Measurements from ENCODE around the gene CDKL2. TPM values are rescaled to one million over a fixed set of nuclear protein-coding genes. Genes with fewer than 3 reads are reported as not detected.
"Not testable (repeated sequence)": the region's sequence is repeated elsewhere in the genome, so short reads cannot be mapped to it uniquely, and the experiment has no call there.

The CDKL2 gene
- total RNA-seq, 2 donors from 2014 or later: 2.7 TPM; not detected in 1

- H3K9me3 ChIP-seq: no peaks in the 10 kb centered on the region
- H3K27me3 ChIP-seq (replicated peaks; ENCODE audit: insufficient read depth): no peaks in the 10 kb centered on the region
- no peak for DNase-seq (ENCODE audit: low spot score)
- no peaks in the 10 kb centered on the region for H3K4me1 ChIP-seq (replicated peaks)
- intact Hi-C loops (cut with DNase I): no loop called here
- H3K27ac ChIP-seq: no peak overlapping the region
- no peak for TF ChIP-seq POLR2A (IDR thresholded peaks at IDR 0.05)
- no peak for TF ChIP-seq POLR2AphosphoS5 (IDR thresholded peaks at IDR 0.05)
- WGBS: 75% methylated on average over 2 of the region's 2 CpGs
- no peaks in the 10 kb centered on the region for H3K36me3 ChIP-seq
- H3K4me3 ChIP-seq: no peak overlapping the region
These were observed 81.3 kb downstream of the CDKL2 start for GRCh38 chr4:75549019-75549418.

DNA sequence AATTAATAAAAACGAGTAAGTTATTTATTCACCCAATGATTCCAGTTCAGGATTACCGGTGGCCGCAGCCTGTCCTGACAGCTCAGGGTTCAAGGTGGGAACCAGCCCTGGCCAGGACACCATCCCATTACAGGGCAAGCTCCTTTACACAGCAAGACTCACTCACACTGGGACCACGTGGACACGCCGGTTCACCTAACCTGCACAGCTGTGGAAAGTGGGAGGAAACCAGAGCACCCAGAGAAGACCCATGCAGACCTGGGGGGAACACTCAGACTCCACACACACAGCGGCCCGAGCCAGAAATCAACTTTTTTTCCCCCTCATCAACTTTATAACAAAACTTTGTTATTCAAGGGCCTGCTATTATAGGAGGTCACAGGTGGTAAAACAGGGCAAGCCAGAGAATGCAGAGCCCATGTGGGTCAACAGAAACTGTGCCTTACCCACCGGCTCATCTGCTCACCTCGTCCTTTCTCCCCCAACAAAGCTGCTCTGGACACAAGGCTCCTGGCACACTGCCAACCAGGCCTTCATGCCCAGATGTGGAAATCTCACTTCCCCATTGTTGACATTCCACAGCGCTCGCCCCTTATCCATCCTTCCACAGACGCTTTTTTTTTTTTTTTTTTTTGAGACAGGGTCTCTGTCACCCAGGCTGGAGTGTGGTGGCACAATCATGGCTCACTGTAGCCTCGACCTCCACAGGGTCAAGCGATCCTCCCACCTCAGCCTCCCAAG, 82.5 kb downstream of the CDKL2 start:
- no peak for TF ChIP-seq POLR2AphosphoS5 (IDR thresholded peaks at IDR 0.05)
- TF ChIP-seq, protein P1, sequence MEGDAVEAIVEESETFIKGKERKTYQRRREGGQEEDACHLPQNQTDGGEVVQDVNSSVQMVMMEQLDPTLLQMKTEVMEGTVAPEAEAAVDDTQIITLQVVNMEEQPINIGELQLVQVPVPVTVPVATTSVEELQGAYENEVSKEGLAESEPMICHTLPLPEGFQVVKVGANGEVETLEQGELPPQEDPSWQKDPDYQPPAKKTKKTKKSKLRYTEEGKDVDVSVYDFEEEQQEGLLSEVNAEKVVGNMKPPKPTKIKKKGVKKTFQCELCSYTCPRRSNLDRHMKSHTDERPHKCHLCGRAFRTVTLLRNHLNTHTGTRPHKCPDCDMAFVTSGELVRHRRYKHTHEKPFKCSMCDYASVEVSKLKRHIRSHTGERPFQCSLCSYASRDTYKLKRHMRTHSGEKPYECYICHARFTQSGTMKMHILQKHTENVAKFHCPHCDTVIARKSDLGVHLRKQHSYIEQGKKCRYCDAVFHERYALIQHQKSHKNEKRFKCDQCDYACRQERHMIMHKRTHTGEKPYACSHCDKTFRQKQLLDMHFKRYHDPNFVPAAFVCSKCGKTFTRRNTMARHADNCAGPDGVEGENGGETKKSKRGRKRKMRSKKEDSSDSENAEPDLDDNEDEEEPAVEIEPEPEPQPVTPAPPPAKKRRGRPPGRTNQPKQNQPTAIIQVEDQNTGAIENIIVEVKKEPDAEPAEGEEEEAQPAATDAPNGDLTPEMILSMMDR (IDR thresholded peaks at IDR 0.05): no peak
- TF ChIP-seq POLR2A (IDR thresholded peaks at IDR 0.05): no peak
- H3K9me3 ChIP-seq: no peaks in the 10 kb centered on the region
- H3K27ac ChIP-seq: no peak overlapping the region
- intact Hi-C loops (cut with DNase I): no loop called here
- no peak overlapping the region for H3K4me3 ChIP-seq
- 66% methylated on average over 15 of the region's 15 CpGs for WGBS
- H3K4me1 ChIP-seq (replicated peaks): no peaks in the 10 kb centered on the region
- no peaks in the 10 kb centered on the region for H3K27me3 ChIP-seq (replicated peaks; ENCODE audit: insufficient read depth)
- no peaks in the 10 kb centered on the region for H3K36me3 ChIP-seq
- no peak for DNase-seq (ENCODE audit: low spot score)

- no peak for TF ChIP-seq POLR2AphosphoS5 (IDR thresholded peaks at IDR 0.05)
- TF ChIP-seq POLR2A (IDR thresholded peaks at IDR 0.05): no peak
- TF ChIP-seq, protein P1 (IDR thresholded peaks at IDR 0.05): no peak
- H3K4me3 ChIP-seq: no peak overlapping the region
- WGBS: 92% methylated on average over 5 of the region's 5 CpGs
- H3K9me3 ChIP-seq: no peaks in the 10 kb centered on the region
- no peak overlapping the region for H3K27ac ChIP-seq
- no peaks in the 10 kb centered on the region for H3K36me3 ChIP-seq
- no peaks in the 10 kb centered on the region for H3K4me1 ChIP-seq (replicated peaks)
- no peak for DNase-seq (ENCODE audit: low spot score)
- no peaks in the 10 kb centered on the region for H3K27me3 ChIP-seq (replicated peaks; ENCODE audit: insufficient read depth)
- intact Hi-C loops (cut with DNase I): no loop called here
These were observed 84.8 kb downstream of the CDKL2 start for GRCh38 chr4:75545526-75545925.

GRCh38 chr4:75544870-75545269, 85.5 kb downstream of the CDKL2 start:
- no peaks in the 10 kb centered on the region for H3K36me3 ChIP-seq
- H3K27me3 ChIP-seq (replicated peaks; ENCODE audit: insufficient read depth): no peaks in the 10 kb centered on the region
- intact Hi-C loops (cut with DNase I): no loop called here
- no peaks in the 10 kb centered on the region for H3K4me1 ChIP-seq (replicated peaks)
- TF ChIP-seq POLR2A (IDR thresholded peaks at IDR 0.05) (no peak), POLR2AphosphoS5 (IDR thresholded peaks at IDR 0.05) (no peak)
- TF ChIP-seq, protein P1 (IDR thresholded peaks at IDR 0.05): no peak
- no peaks in the 10 kb centered on the region for H3K9me3 ChIP-seq
- WGBS: 97% methylated on average over 3 of the region's 3 CpGs
- no peak overlapping the region for H3K27ac ChIP-seq
- no peak for DNase-seq (ENCODE audit: low spot score)
- H3K4me3 ChIP-seq: no peak overlapping the region

DNA sequence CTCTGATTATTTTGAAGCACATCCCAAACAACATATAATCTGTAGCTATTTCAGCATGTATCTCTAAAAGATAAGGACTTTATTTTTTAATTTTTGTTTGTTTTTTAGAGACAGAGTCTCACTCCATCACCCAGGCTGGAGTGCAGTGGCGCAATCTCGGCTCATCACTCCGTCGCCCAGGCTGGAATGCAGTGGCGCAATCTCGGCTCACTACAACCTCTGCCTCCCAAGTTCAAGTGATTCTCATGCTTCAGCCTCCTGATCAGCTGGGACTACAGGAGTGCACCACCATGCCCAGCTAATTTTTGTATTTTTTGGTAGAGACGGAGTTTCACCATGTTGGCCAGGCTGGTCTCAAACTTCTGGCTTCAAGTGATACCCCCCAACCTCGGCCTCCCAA, 86.1 kb downstream of the CDKL2 start:
- H3K27me3 ChIP-seq (replicated peaks; ENCODE audit: insufficient read depth); H3K27ac ChIP-seq; DNase-seq (ENCODE audit: low spot score); H3K9me3 ChIP-seq; H3K4me3 ChIP-seq; H3K36me3 ChIP-seq; H3K4me1 ChIP-seq (replicated peaks); intact Hi-C loops (cut with DNase I): not testable (repeated sequence)
- WGBS: 93% methylated on average over 8 of the region's 8 CpGs

DNA sequence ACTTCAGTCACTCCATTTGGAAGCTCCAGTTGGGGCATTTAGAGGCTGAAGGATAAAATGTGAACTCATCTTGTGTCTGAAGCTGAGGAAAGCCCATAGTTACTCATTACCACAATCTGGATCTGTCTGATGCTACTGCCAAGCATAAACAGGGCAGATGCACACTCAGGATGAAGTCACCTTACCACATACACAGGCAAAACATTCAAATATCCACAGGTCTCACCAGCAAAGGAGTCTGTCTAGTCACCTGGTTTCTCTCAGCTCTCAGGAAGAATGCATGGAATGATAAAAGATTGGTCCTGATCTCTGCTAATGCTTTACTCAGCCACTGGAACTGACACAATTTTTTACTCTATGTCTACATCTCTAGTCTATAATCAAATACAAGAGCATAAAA, 87.5 kb downstream of the CDKL2 start:
- TF ChIP-seq, protein P1 (IDR thresholded peaks at IDR 0.05): no peak
- TF ChIP-seq POLR2A (IDR thresholded peaks at IDR 0.05) (no peak), POLR2AphosphoS5 (IDR thresholded peaks at IDR 0.05) (no peak)
- Histone ChIP-seq H3K9me3 (no peaks in the 10 kb centered on the region), H3K4me3 (no peak overlapping the region), H3K36me3 (no peaks in the 10 kb centered on the region), H3K27me3 (replicated peaks; ENCODE audit: insufficient read depth) (no peaks in the 10 kb centered on the region), H3K27ac (no peak overlapping the region), H3K4me1 (replicated peaks) (no peaks in the 10 kb centered on the region)
- no peak for DNase-seq (ENCODE audit: low spot score)
- intact Hi-C loops (cut with DNase I): no loop called here

DNA sequence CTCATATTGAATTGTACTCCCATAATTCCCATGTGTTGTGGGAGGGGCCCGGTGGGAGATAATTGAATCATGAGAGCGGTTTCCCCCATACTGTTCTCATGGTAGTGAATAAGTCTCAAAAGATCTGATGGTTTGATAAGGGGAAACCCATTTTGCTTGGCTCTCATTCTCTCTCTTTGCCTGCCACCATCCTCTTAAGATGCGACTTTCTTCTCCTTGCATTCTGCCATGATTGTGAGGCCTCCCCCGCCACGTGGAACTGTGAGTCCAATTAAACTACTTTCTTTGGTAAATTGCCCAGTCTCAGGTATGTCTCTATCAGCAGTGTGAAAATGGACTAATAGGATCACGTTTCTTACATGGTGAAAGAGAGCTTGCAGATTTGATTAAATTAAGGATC, 93.0 kb downstream of the CDKL2 start:
- H3K4me1 ChIP-seq (replicated peaks); H3K27ac ChIP-seq; intact Hi-C loops (cut with DNase I); DNase-seq (ENCODE audit: low spot score); H3K4me3 ChIP-seq; H3K9me3 ChIP-seq; H3K36me3 ChIP-seq; H3K27me3 ChIP-seq (replicated peaks; ENCODE audit: insufficient read depth): not testable (repeated sequence)
- WGBS: 76% methylated on average over 6 of the region's 6 CpGs

DNA sequence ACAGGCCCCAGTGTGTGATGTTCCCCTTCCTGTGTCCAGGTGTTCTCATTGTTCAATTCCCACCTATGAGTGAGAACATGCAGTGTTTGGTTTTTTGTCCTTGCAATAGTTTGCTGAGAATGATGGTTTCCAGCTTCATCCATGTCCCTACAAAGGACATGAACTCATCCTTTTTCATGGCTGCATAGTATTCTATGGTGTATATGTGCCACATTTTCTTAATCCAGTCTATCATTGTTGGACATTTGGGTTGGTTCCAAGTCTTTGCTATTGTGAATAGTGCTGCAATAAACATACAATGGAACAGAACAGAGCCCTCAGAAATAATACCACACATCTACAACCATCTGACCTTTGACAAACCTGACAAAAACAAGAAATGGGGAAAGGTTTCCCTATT, 96.4 kb downstream of the CDKL2 start:
- H3K27me3 ChIP-seq (replicated peaks; ENCODE audit: insufficient read depth); H3K9me3 ChIP-seq; H3K4me3 ChIP-seq; H3K36me3 ChIP-seq; DNase-seq (ENCODE audit: low spot score); H3K4me1 ChIP-seq (replicated peaks); H3K27ac ChIP-seq; intact Hi-C loops (cut with DNase I): not testable (repeated sequence)

All from prostate gland (tissue), 2 donors.